GM21360 (cell line): ENCODE results near the gene PLAC8.
"Not testable (repeated sequence)": the region's sequence is repeated elsewhere in the genome, so short reads cannot be mapped to it uniquely, and the experiment has no call there.

Experiments
- ATAC-seq: cut with Tn5 transposase; IDR thresholded peaks from one replicate; pipeline ENCODE4 v1.9.1; 2021; ENCODE audit warnings: mild to moderate bottlenecking, moderate library complexity; ENCODE audit not compliant: unreplicated experiment

PLAC8 gene

GRCh38 chr4:83074086-83074704 is 40.3 kb downstream of the PLAC8 start:
- ATAC-seq, result peak; percentile 76

GRCh38 chr4:83071116-83071515 is 43.4 kb downstream of the PLAC8 start:
- no peak for ATAC-seq

GRCh38 chr4:83067058-83067639 is 47.4 kb downstream of the PLAC8 start:
- ATAC-seq, result no peak

- no peak for ATAC-seq
These were observed 49.3 kb downstream of the PLAC8 start for GRCh38 chr4:83065266-83065665.

- no peak for ATAC-seq
These were observed 51.8 kb downstream of the PLAC8 start for GRCh38 chr4:83062739-83063138.

- no peak for ATAC-seq
These were observed 59.6 kb downstream of the PLAC8 start for GRCh38 chr4:83054928-83055327.

- ATAC-seq, result not testable (repeated sequence)
These were observed 65.7 kb downstream of the PLAC8 start for GRCh38 chr4:83048781-83049180.

GRCh38 chr4:83046693-83047473 is 67.6 kb downstream of the PLAC8 start:
- no peak for ATAC-seq

GRCh38 chr4:83043801-83044407 is 70.6 kb downstream of the PLAC8 start:
- ATAC-seq, result no peak

GRCh38 chr4:83043157-83043556 is 71.4 kb downstream of the PLAC8 start:
- not testable (repeated sequence) for ATAC-seq

GRCh38 chr4:83040269-83040668 is 74.3 kb downstream of the PLAC8 start:
- ATAC-seq, result no peak
